CD4-positive, alpha-beta memory T cell (primary cell): ENCODE measurements around the gene ISM2. TPM values are rescaled to one million over a fixed set of nuclear protein-coding genes. Genes with fewer than 3 reads are reported as not detected.
A peak's percentile ranks its signal among the peaks of the same experiment; 100 is the strongest.

Source experiments
- CTCF ChIA-PET: fragments of 350-600 bp; sonication (Branson Sonifier 250); formaldehyde crosslinking; loops from one replicate; lab custom pipeline; 2021; ENCODE audit warnings: inconsistent platforms; ENCODE audit not compliant: partially characterized antibody; lab: Charles Lee
- POLR2A ChIA-PET: fragments of 350-600 bp; sonication (Branson Sonifier 250); formaldehyde crosslinking; loops from one replicate; lab custom pipeline; 2021; ENCODE audit not compliant: partially characterized antibody; lab: Charles Lee
- DNase-seq, 5 donors: peaks; one replicate each; pipeline versions ENCODE4 v3.0.0 to v3.0.0-alpha.2; 2020 to 2022; ENCODE audit warnings: mixed read lengths in 1 of 5
- H3K27ac ChIP-seq: one replicate; pipeline ENCODE4 v1.7.0; 2013; ENCODE audit warnings: low read depth, low read length
- H3K27me3 ChIP-seq: 2 replicates; pipeline ENCODE4 v1.7.0; 2013; ENCODE audit warnings: mild to moderate bottlenecking, low read length, moderate library complexity; ENCODE audit not compliant: insufficient read depth
- H3K36me3 ChIP-seq: 2 replicates; pipeline ENCODE4 v1.7.0; 2013; ENCODE audit warnings: mild to moderate bottlenecking, low read length, moderate library complexity; ENCODE audit not compliant: insufficient read depth
- H3K4me1 ChIP-seq: 2 replicates; pipeline ENCODE4 v1.7.0; 2013; ENCODE audit warnings: mild to moderate bottlenecking, low read length, moderate library complexity; ENCODE audit not compliant: insufficient read depth
- H3K4me3 ChIP-seq, 2 donors: one replicate each; pipeline ENCODE4 v1.7.0; 2013; ENCODE audit warnings: low read length in 2 of 2, mild to moderate bottlenecking in 1 of 2
- H3K9me3 ChIP-seq, 2 donors: one replicate each; pipeline ENCODE4 v1.7.0; 2013; ENCODE audit warnings: low read length in 2 of 2, control low read depth in 1 of 2; ENCODE audit not compliant: control insufficient read depth in 1 of 2
- H3K27ac Mint-ChIP-seq, 7 donors: one replicate each; pipeline ENCODE4 v1.8.0; 2020 to 2021; ENCODE audit warnings: mixed read lengths in 7 of 7, mild to moderate bottlenecking in 6 of 7, inconsistent platforms in 3 of 7, moderate library complexity in 3 of 7
- H3K27me3 Mint-ChIP-seq, 2 donors: one replicate each; pipeline ENCODE4 v1.8.0; 2020 to 2021; ENCODE audit warnings: mixed read lengths in 2 of 2
- H3K36me3 Mint-ChIP-seq, 2 donors: one replicate each; pipeline ENCODE4 v1.8.0; 2020 to 2021; ENCODE audit warnings: mixed read lengths in 2 of 2, inconsistent platforms in 1 of 2, mild to moderate bottlenecking in 1 of 2
- H3K4me1 Mint-ChIP-seq, 4 donors: one replicate each; pipeline ENCODE4 v1.8.0; 2020 to 2021; ENCODE audit warnings: mixed read lengths in 4 of 4, mild to moderate bottlenecking in 1 of 4
- H3K4me3 Mint-ChIP-seq, 8 donors: one replicate each; pipeline ENCODE4 v1.8.0; 2020 to 2021; ENCODE audit warnings: mixed read lengths in 8 of 8, mild to moderate bottlenecking in 7 of 8, moderate library complexity in 6 of 8, inconsistent platforms in 3 of 8
- H3K9me3 Mint-ChIP-seq, 8 donors: one replicate each; pipeline ENCODE4 v1.8.0; 2020 to 2021; ENCODE audit warnings: mixed read lengths in 8 of 8, mild to moderate bottlenecking in 5 of 8, inconsistent platforms in 3 of 8, moderate library complexity in 1 of 8
- intact Hi-C: fragments of 100-400 bp; cut with micrococcal nuclease; formaldehyde crosslinking; loops from one replicate; pipeline ENCODE4 v1.15.1; 2023
- polyA plus RNA-seq, 2 donors: library from polyadenylated mRNA; unstranded; fragments of 300-500 nt; fragmentation: Illumina TruSeq; gene quantifications; one replicate each; pipeline ENCODE4 v1.2.3, GENCODE V29; 2021
- total RNA-seq, 2 experiments: library from RNA; stranded (reverse); gene quantifications; one replicate each; pipeline ENCODE4 v1.2.3, GENCODE V29; 2021

Gene ISM2
- total and polyA plus RNA-seq, 4 experiments from 2014 or later: not detected

DNA sequence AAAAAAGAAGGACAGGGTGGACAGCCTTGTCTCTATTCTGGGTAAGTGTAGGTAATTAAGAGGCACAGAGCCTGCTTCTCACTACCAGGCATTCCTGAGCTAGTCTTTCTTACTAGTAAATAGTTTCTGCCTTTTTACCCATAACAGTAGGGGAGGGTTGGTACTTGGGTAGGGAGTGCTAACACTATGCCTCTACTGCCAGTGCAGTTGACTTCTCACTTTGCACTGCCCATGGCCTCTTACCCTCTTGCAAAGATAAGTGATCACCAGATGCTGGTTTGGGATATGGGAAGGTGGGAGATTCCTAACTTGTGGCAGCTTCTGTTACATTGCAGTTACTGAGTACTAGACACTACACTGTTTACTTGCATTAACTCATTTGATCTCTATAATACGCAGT is 29.1 kb downstream of the ISM2 start:
- Mint-ChIP-seq H3K4me1 (peaks cover 0 to 5% (median 0%) of the 10 kb centered on the region in 4 donors), H3K9me3 (no peaks in the 10 kb centered on the region), H3K4me3 (no peak overlapping the region), H3K27ac (peak overlapping the region in 1 of 7 donors; percentile 67), H3K36me3 (peaks cover 37 to 47% of the 10 kb centered on the region in 2 donors), H3K27me3 (no peaks in the 10 kb centered on the region)
- Histone ChIP-seq H3K9me3 (no peaks in the 10 kb centered on the region), H3K4me1 (no peaks in the 10 kb centered on the region), H3K36me3 (peaks cover 41% of the 10 kb centered on the region), H3K27ac (no peak overlapping the region), H3K4me3 (no peak overlapping the region), H3K27me3 (no peaks in the 10 kb centered on the region)
- DNase-seq: no peak
- ChIA-PET POLR2A (no interaction called here), CTCF (no interaction called here)
- intact Hi-C loops: no loop called here

DNA sequence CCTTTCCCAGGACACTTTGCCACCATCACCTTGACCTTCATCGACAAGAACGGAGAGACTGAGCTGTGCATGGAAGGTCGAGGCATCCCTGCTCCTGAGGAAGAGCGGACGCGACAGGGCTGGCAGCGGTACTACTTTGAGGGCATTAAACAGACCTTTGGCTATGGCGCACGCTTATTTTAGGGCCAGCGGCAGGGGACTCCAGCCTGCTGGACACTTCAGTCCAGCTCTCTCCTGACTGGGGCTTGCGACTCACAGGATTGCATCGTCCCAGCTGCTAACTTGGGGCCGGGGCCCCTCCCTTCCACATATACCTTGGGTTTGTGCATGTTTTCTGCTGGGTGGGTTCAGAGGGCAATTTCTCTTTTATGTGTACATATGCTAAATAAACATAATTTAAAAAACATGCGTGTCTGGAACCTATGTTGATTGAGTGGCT is 29.5 kb downstream of the ISM2 start:
- CTCF ChIA-PET: no interaction called here
- intact Hi-C loops: no loop called here
- Mint-ChIP-seq H3K4me3 (no peak overlapping the region), H3K4me1 (peaks cover 0 to 5% (median 0%) of the 10 kb centered on the region in 4 donors), H3K9me3 (no peaks in the 10 kb centered on the region), H3K27ac (peak overlapping the region in 1 of 7 donors; percentile 77), H3K36me3 (peaks cover 40 to 51% of the 10 kb centered on the region in 2 donors), H3K27me3 (no peaks in the 10 kb centered on the region)
- no peaks in the 10 kb centered on the region for H3K9me3 ChIP-seq
- no peaks in the 10 kb centered on the region for H3K27me3 ChIP-seq
- peaks cover 45% of the 10 kb centered on the region for H3K36me3 ChIP-seq
- H3K4me3 ChIP-seq: no peak overlapping the region
- H3K4me1 ChIP-seq: no peaks in the 10 kb centered on the region
- no peak for DNase-seq
- POLR2A ChIA-PET: no interaction called here
- no peak overlapping the region for H3K27ac ChIP-seq

DNA sequence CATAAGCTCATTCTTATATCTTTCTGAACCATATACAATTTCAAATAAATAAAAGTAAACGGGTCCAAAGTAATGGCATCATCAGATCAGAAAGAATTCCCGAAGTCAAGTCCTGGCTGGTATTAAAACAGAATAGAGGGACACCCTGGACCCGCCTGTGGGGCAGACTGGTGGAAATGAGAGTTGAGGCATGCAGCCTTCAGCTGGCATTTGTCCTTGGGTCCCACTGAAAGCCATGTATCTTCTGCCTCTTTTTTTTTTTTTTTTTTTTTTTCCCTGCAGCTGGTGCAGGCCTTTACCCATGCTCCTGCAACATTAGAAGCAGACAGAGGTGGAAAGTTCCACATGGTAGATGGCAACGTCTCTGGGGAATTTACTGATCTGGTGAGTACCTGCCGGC is 30.8 kb downstream of the ISM2 start:
- H3K36me3 ChIP-seq: peaks cover 56% of the 10 kb centered on the region
- peaks cover 0 to 5% (median 0%) of the 10 kb centered on the region in 4 donors for H3K4me1 Mint-ChIP-seq
- POLR2A ChIA-PET: no interaction called here

DNA sequence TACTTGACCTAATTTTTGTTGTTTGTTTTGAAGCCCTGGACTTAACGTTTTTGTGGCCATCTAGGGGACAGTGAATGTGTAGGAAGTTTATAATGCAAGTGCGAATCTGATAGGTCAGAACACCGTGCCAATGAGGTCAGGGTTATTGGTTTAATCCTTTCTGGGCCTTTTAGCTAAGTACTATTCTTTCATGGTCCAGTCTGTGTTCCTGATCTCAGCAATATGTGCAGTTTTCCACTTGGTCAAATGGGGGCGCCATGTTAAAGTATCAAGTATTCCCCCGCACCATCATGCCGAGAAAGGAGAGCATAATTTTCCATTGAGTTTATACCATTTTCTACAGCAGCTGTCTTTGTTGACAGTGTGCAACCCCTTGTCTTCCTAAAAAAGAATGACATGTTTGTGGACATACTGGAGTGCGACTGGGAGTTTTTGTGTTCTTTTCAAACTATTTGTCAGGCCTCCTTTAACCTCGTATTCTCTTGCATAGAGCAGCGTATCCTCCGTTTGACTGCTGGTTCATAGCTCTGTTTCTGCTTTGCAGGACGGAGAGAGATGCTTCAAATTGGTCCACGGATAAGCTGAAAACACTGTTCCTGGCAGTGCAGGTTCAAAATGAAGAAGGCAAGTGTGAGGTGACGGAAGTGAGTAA is 39.4 kb downstream of the ISM2 start:
- H3K36me3 Mint-ChIP-seq: peaks cover 34 to 56% of the 10 kb centered on the region in 2 donors

More for the DNA sequence above, 30.8 kb downstream of the ISM2 start:
- CTCF ChIA-PET: interaction anchor here (1.6 kb wide), 1 partner anchor 8 kb away, joined by 5 read pairs; no protein-coding TSS in a partner anchor
- H3K9me3 ChIP-seq: no peaks in the 10 kb centered on the region
- Mint-ChIP-seq H3K9me3 (no peaks in the 10 kb centered on the region), H3K27ac (no peak overlapping the region), H3K4me3 (no peak overlapping the region), H3K27me3 (no peaks in the 10 kb centered on the region), H3K36me3 (peaks cover 46 to 60% of the 10 kb centered on the region in 2 donors)
- intact Hi-C loops: no loop called here
- no peak for DNase-seq
- no peak overlapping the region for H3K27ac ChIP-seq
- no peak overlapping the region for H3K4me3 ChIP-seq
- no peaks in the 10 kb centered on the region for H3K27me3 ChIP-seq
- no peaks in the 10 kb centered on the region for H3K4me1 ChIP-seq

DNA sequence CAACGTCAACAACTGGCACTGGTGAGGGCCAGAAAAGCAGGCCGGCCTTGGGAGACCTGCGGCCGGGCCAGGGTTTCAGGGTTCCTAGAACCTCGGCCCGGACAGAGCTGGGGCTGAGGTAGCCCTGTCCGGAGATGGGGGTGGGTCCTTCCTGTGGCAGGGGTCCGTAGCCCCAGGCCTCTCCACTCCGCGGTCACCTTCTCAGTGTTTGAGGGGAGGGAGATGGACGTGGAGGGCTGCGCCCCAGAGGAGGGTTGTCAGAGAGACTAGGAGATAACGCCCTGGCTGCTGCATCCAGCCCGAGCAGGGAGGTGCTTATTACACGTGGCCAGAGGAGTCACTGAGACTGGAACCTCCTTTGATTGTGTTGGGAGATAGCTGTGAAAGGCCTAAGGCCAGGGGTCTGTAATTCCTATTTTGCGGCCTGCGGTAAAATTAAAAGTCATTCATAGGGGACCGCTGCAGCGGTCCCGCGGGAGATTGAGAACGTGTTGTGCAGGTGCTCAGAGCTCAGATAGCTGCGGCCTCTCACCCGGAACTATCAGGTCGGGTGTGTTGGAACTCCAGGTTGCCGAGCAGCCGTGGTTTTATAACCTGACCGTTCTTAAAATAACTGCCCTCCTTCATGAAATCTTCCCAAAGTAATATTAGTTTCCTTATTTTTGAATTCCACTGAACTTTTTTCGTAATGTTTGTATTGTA is 40.2 kb downstream of the ISM2 start:
- ChIA-PET CTCF (interaction anchor here (1.0 to 2.4 kb wide), 10 partner anchors 9 to 248 kb away, joined by 3 to 8 read pairs (median 4); partner anchors contain the start of genes GSTZ1, POMT2, SAMD15 and TMED8), POLR2A (interaction anchor here (0.6 to 2.0 kb wide), 6 partner anchors 81 to 528 kb away, joined by 3 to 13 read pairs (median 4); partner anchors contain the start of genes ALKBH1, GSTZ1, POMT2 and SAMD15)
- Histone ChIP-seq H3K27me3 (no peaks in the 10 kb centered on the region), H3K4me1 (peaks cover 29% of the 10 kb centered on the region), H3K4me3 (peak overlapping the region; percentile 99 to 100), H3K27ac (peak overlapping the region; percentile 86), H3K36me3 (peaks cover 30% of the 10 kb centered on the region), H3K9me3 (no peaks in the 10 kb centered on the region)
- peaks cover 31 to 52% of the 10 kb centered on the region in 2 donors for H3K36me3 Mint-ChIP-seq
- intact Hi-C loops: loop anchor here (5.0 kb wide), 1 partner anchor 1306 kb away; the partner anchor contains the start of gene GPATCH2L
- peak overlapping the region; percentile 100 for H3K4me3 Mint-ChIP-seq
- peaks cover 0 to 4% (median 0%) of the 10 kb centered on the region in 8 donors for H3K9me3 Mint-ChIP-seq
- peak; percentile 11 to 56 (median 18) for DNase-seq
- no peaks in the 10 kb centered on the region for H3K27me3 Mint-ChIP-seq
- H3K27ac Mint-ChIP-seq: peak overlapping the region; percentile 94 to 100 (median 100)
- peaks cover 26 to 50% (median 35%) of the 10 kb centered on the region in 4 donors for H3K4me1 Mint-ChIP-seq

More for the DNA sequence above, 39.4 kb downstream of the ISM2 start:
- ChIA-PET CTCF (interaction anchor here (0.9 to 2.4 kb wide), 12 partner anchors 8 to 247 kb away, joined by 3 to 8 read pairs (median 4); partner anchors contain the start of genes GSTZ1, POMT2, SAMD15 and TMED8), POLR2A (interaction anchor here (1.0 to 2.0 kb wide), 3 partner anchors 82 to 249 kb away, joined by 4 to 13 read pairs (median 5); partner anchors contain the start of genes ALKBH1, GSTZ1, POMT2 and SAMD15)
- Mint-ChIP-seq H3K4me3 (peak overlapping the region; percentile 100), H3K27ac (peak overlapping the region; percentile 83 to 100 (median 94)), H3K4me1 (peaks cover 26 to 50% (median 35%) of the 10 kb centered on the region in 4 donors), H3K9me3 (peaks cover 0 to 4% (median 0%) of the 10 kb centered on the region in 8 donors), H3K27me3 (no peaks in the 10 kb centered on the region)
- Histone ChIP-seq H3K9me3 (no peaks in the 10 kb centered on the region), H3K36me3 (peaks cover 37% of the 10 kb centered on the region), H3K27ac (peak overlapping the region; percentile 86), H3K27me3 (no peaks in the 10 kb centered on the region), H3K4me1 (peaks cover 29% of the 10 kb centered on the region), H3K4me3 (peak overlapping the region; percentile 99 to 100)
- intact Hi-C loops: loop anchor here (5.0 kb wide), 1 partner anchor 1307 kb away; the partner anchor contains the start of gene GPATCH2L
- peak; percentile 45 to 75 (median 53) for DNase-seq

DNA sequence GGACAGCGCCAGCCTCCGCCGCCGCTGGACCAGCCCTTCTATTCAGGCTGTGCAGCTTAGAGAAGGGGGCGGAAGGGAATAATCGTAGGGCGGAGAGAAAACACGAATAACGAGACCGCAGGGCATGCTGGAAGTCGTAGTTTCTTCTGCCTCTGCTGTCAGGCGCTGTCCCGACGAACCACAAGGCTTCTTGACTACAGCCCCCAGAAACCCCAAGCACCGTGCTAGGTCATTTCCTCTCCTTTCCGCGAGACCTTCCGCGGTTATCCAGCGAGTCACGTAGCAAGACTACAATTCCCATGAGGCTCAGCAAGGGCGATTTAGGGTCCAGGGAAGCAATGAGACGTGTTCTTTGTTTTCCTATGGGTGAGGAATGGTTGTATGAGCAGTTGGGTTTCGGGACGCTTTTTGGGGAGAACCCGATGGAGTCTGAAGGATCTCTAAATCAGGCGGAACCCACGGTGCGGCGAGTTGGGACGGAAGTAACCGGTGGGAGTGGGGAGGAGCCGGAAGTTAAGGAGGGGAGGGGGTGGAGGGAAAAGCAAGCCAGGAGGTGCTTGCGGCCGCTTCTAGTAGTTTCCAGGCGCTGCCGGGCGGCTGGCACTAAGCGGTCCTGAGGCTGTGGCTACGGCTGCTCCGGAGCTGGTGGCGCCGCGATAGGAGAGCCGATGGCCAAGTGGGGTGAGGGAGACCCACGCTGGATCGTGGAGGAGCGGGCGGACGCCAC is 40.9 kb downstream of the ISM2 start, which contains the start of the genes AHSA1 and VIPAS39:
TSS of gene AHSA1 (plus strand) at position 572 of the 727 bp plus-strand sequence. CDS start at position 669, 97 bp downstream.
TSS of gene VIPAS39 (minus strand) at position 80 of the 727 bp plus-strand sequence. CDS start 3,499 bp downstream, outside the sequence.
- peak within 1 kb of the TSS; percentile 99 to 100 for H3K4me3 ChIP-seq
- Mint-ChIP-seq H3K4me1 (peaks cover 28 to 50% (median 36%) of the 10 kb centered on the region in 4 donors), H3K36me3 (peaks cover 35 to 55% of the 10 kb centered on the region in 2 donors), H3K27ac (peak within 1 kb of the TSS; percentile 94 to 100 (median 100)), H3K9me3 (peaks cover 0 to 4% (median 0%) of the 10 kb centered on the region in 8 donors), H3K4me3 (peak within 1 kb of the TSS; percentile 100), H3K27me3 (no peaks in the 10 kb centered on the region)
- H3K36me3 ChIP-seq: peaks cover 30% of the 10 kb centered on the region
- H3K27ac ChIP-seq: peak within 1 kb of the TSS; percentile 86
- ChIA-PET POLR2A (interaction anchor here (0.6 to 2.0 kb wide), 10 partner anchors 13 to 528 kb away, joined by 3 to 14 read pairs (median 4); partner anchors contain the start of genes ALKBH1, GSTZ1, POMT2 and SAMD15), CTCF (interaction anchor here (1.2 to 2.4 kb wide), 5 partner anchors 81 to 248 kb away, joined by 3 to 7 read pairs (median 5); partner anchors contain the start of genes GSTZ1, POMT2, SAMD15 and TMED8)
- peaks cover 29% of the 10 kb centered on the region for H3K4me1 ChIP-seq
- DNase-seq: peak; percentile 96 to 99 (median 96)
- no peaks in the 10 kb centered on the region for H3K9me3 ChIP-seq
- H3K27me3 ChIP-seq: no peaks in the 10 kb centered on the region
- intact Hi-C loops: loop anchor here (1.0 to 5.0 kb wide), 9 partner anchors 80 to 1305 kb away; partner anchors contain the start of genes ADCK1, ALKBH1, ANGEL1 and CIPC
